ENCODE data around the gene ATRAID. TPM values are rescaled to one million over a fixed set of nuclear protein-coding genes. Genes with fewer than 3 reads are reported as not detected.
A peak's percentile ranks its signal among the peaks of the same experiment; 100 is the strongest.

Gene ATRAID
- total and polyA plus RNA-seq, 8 donors = 67.4 to 532 (median 121) TPM

DNA sequence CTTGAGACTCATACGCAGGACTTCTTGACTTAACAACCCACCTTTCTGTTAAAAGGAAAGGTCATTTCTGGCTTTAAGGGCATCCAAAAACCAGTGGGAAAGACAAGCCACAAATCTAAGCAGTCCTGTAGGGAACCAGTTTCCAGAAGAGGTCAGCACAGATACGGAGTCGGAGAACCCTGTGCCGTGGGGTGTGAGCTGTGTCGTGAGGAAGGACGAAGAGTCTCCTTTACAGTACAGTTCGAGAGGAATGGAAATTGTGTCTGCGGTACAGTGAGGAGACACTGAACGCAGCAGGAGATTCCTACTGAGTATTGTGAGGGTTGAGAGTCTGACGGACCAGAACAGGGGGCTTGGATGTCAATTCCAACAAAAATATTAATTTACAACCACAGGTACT, 33.3 kb downstream of the ATRAID start:
- peaks cover under 1 to 2% (median 1%) of the 10 kb centered on the region in 4 donors for H3K4me1 ChIP-seq
- no peaks in the 10 kb centered on the region for H3K9me3 ChIP-seq
- no peak for TF ChIP-seq EP300 (IDR thresholded peaks at IDR 0.05)
- no peak for TF ChIP-seq POLR2A (IDR thresholded peaks at IDR 0.05)
- TF ChIP-seq, protein P1, sequence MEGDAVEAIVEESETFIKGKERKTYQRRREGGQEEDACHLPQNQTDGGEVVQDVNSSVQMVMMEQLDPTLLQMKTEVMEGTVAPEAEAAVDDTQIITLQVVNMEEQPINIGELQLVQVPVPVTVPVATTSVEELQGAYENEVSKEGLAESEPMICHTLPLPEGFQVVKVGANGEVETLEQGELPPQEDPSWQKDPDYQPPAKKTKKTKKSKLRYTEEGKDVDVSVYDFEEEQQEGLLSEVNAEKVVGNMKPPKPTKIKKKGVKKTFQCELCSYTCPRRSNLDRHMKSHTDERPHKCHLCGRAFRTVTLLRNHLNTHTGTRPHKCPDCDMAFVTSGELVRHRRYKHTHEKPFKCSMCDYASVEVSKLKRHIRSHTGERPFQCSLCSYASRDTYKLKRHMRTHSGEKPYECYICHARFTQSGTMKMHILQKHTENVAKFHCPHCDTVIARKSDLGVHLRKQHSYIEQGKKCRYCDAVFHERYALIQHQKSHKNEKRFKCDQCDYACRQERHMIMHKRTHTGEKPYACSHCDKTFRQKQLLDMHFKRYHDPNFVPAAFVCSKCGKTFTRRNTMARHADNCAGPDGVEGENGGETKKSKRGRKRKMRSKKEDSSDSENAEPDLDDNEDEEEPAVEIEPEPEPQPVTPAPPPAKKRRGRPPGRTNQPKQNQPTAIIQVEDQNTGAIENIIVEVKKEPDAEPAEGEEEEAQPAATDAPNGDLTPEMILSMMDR (IDR thresholded peaks at IDR 0.05) = no peak
- no peak for TF ChIP-seq POLR2AphosphoS5 (IDR thresholded peaks at IDR 0.05)
- H3K27me3 ChIP-seq = peaks cover 0 to 8% (median 5%) of the 10 kb centered on the region in 3 donors
- no peak overlapping the region for H3K27ac ChIP-seq
- no peak overlapping the region for H3K4me3 ChIP-seq
- DNase-seq = no peak
- 69 to 84% (median 76%) methylated on average over 10 of the region's 10 CpGs for WGBS, 5 donors
- intact Hi-C loops (cut with DNase I; ENCODE audit: low total_unique reads) = no loop called here
- peaks cover 41 to 51% (median 46%) of the 10 kb centered on the region in 4 donors for H3K36me3 ChIP-seq

DNA sequence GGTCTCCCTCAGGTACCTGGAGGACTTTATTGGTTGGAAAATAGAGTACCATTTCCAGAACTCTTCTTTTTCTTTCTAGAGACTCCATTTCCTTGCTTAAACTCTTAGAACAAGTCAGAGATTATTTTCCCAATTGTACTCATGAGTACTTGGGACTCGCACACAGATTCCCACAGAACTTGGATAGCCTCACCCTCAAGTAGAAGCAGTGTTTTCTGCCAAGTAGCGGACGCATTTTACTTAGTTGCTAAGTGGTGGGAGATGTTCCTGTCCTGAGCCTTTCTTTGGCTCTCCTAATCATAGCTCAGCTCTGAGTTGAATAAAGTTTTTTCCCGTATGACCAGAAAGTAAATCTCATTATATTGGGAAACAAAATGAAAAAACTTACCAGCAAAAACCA, 33.8 kb downstream of the ATRAID start:
- no peak overlapping the region for H3K27ac ChIP-seq
- H3K27me3 ChIP-seq = peaks cover 0 to 13% (median 10%) of the 10 kb centered on the region in 3 donors
- DNase-seq = peak in 1 of 2 donors; percentile 34
- H3K9me3 ChIP-seq = no peaks in the 10 kb centered on the region
- H3K4me1 ChIP-seq = peaks cover 5 to 6% (median 6%) of the 10 kb centered on the region in 4 donors
- no peak for TF ChIP-seq EP300 (IDR thresholded peaks at IDR 0.05)
- no peak for TF ChIP-seq POLR2A (IDR thresholded peaks at IDR 0.05)
- TF ChIP-seq POLR2AphosphoS5 (IDR thresholded peaks at IDR 0.05) = no peak
- TF ChIP-seq, protein P1 (IDR thresholded peaks at IDR 0.05) = no peak
- 78 to 87% (median 84%) methylated on average over 4 of the region's 4 CpGs for WGBS, 5 donors
- intact Hi-C loops (cut with DNase I; ENCODE audit: low total_unique reads) = no loop called here
- no peak overlapping the region for H3K4me3 ChIP-seq
- H3K36me3 ChIP-seq = peaks cover 36 to 45% (median 40%) of the 10 kb centered on the region in 4 donors

DNA sequence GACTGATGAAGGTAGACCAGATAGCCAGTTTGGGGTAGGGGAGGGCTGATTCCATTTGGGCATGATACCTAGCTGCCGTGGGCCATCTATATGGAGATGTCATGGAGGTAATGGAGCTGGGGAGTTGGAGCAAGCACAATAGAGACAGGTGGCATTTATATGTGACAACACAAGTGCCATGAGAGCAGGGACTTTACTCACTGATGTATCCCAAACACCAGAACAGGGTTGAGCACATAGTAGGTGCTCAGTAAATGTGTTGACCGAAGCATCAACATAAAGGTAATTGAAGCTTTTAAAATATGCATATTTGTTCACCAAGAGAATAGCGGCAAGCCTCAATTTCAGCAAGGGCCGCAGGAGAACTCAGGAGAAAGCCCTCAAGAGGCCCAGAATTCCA, 36.1 kb downstream of the ATRAID start:
- no peak overlapping the region for H3K27ac ChIP-seq
- peaks cover 0 to 34% (median 18%) of the 10 kb centered on the region in 3 donors for H3K27me3 ChIP-seq
- no peak for TF ChIP-seq EP300 (IDR thresholded peaks at IDR 0.05)
- no peak for TF ChIP-seq POLR2AphosphoS5 (IDR thresholded peaks at IDR 0.05)
- no peak for TF ChIP-seq POLR2A (IDR thresholded peaks at IDR 0.05)
- TF ChIP-seq, protein P1 (IDR thresholded peaks at IDR 0.05) = no peak
- no peaks in the 10 kb centered on the region for H3K9me3 ChIP-seq
- H3K4me1 ChIP-seq = peaks cover 5 to 7% (median 6%) of the 10 kb centered on the region in 4 donors
- peaks cover 13 to 23% (median 18%) of the 10 kb centered on the region in 4 donors for H3K36me3 ChIP-seq
- H3K4me3 ChIP-seq = no peak overlapping the region
- intact Hi-C loops (cut with DNase I; ENCODE audit: low total_unique reads) = no loop called here
- DNase-seq = no peak
- 64 to 88% (median 81%) methylated on average over 4 of the region's 4 CpGs for WGBS, 5 donors

DNA sequence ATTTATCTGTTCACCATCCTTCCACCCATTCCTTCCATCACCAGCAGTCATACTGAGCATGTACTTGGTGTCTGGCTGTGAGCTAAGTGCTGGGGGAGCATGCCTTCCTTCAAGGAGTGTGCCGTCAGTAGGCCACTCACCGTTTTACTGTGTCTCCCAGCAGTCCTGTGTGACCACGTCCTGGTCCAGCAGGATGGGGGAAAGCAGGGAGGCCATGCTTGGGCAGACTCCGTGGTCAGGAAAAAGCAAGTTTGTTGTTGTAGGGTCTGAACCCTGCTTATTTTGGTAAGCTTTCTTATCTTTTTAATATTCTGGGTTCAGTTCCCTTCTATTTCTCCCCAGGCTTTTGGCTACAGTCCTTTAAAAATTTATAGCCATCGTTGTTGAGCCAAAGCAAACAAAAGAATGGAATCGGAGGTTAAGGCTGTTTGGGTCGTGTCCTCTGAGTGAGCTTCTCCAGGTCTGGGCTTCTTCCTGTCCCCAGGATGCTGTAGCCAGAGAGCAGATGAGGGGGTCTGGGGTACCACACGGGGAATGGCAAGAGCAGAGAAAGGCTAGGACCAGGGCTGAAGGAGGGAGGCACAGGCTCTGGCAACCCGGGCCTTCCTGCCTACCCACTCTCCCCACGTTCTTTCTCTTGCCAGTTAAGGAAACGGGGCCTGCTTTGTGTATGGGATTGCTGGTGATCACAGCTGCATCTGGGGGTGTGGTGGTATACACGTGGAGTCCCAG, 37.5 kb downstream of the ATRAID start:
- 43 to 62% (median 51%) methylated on average over 12 of the region's 12 CpGs for WGBS, 5 donors
- Histone ChIP-seq H3K27me3 (peaks cover 0 to 48% (median 18%) of the 10 kb centered on the region in 3 donors), H3K4me1 (peaks cover 5 to 7% (median 6%) of the 10 kb centered on the region in 4 donors), H3K27ac (no peak overlapping the region), H3K4me3 (no peak overlapping the region), H3K36me3 (peaks cover 1 to 8% (median 4%) of the 10 kb centered on the region in 4 donors), H3K9me3 (no peaks in the 10 kb centered on the region)
- no peak for DNase-seq
- intact Hi-C loops (cut with DNase I; ENCODE audit: low total_unique reads) = no loop called here
- TF ChIP-seq POLR2A (IDR thresholded peaks at IDR 0.05) = no peak
- TF ChIP-seq, protein P1 (IDR thresholded peaks at IDR 0.05) = no peak
- no peak for TF ChIP-seq EP300 (IDR thresholded peaks at IDR 0.05)
- TF ChIP-seq POLR2AphosphoS5 (IDR thresholded peaks at IDR 0.05) = no peak

Data from stomach (tissue), 9 donors.